NB4 (cell line): ENCODE results near the gene ATG4B.
A peak's percentile ranks its signal among the peaks of the same experiment; 100 is the strongest.

Source experiments
- DNase-seq: peaks from one replicate; pipeline ENCODE4 v3.0.0; 2010; ENCODE audit warnings: low read depth
- H3K4me3 ChIP-seq: one replicate; pipeline ENCODE4 v1.5.1; 2011; ENCODE audit warnings: mild to moderate bottlenecking, low read depth, low read length, moderate library complexity
- CTCF ChIP-seq: IDR thresholded peaks from one replicate; pipeline ENCODE4 v1.5.1; 2012; ENCODE audit warnings: low read depth, low read length
- MAX ChIP-seq: IDR thresholded peaks from 2 replicates; pipeline ENCODE4 v1.6.1; 2011; ENCODE audit warnings: low read depth, low read length
- MYC ChIP-seq: IDR thresholded peaks from 2 replicates; pipeline ENCODE4 v1.6.1; 2011; ENCODE audit warnings: low read depth, low read length
- POLR2A ChIP-seq: IDR thresholded peaks from 2 replicates; pipeline ENCODE4 v1.6.1; 2011; ENCODE audit warnings: mild to moderate bottlenecking; ENCODE audit not compliant: insufficient read length; ENCODE audit errors: extremely low read depth

The ATG4B gene

GRCh38 chr2:241686324-241686649 lies 48.8 kb downstream of the ATG4B start:
- no peak for DNase-seq
- H3K4me3 ChIP-seq = peak overlapping the region; percentile 99
- TF ChIP-seq CTCF (no peak), MAX (no peak), MYC (no peak), POLR2A (no peak)

GRCh38 chr2:241686650-241687425 lies 49.3 kb downstream of the ATG4B start, which contains the start of gene DTYMK:
Gene DTYMK (minus strand): TSS chr2:241686815. CDS start chr2:241686783, 32 bp downstream.
- peak within 1 kb of the TSS; percentile 99 for H3K4me3 ChIP-seq
- TF ChIP-seq MAX (peak; percentile 89), POLR2A (peak; percentile 85), CTCF (no peak), MYC (peak; percentile 33; the same call in 1 of the 2 replicates)
- peak; percentile 98 for DNase-seq

- no peak for TF ChIP-seq MAX
- TF ChIP-seq MYC = no peak
- TF ChIP-seq POLR2A = no peak
- no peak for TF ChIP-seq CTCF
- peak; percentile 39 for DNase-seq
Observed at GRCh38 chr2:241689306-241689705, 51.8 kb downstream of the ATG4B start.

GRCh38 chr2:241690202-241690717 lies 52.8 kb downstream of the ATG4B start:
- no peak for DNase-seq
- no peak overlapping the region for H3K4me3 ChIP-seq
- TF ChIP-seq MYC (no peak), CTCF (no peak), MAX (no peak), POLR2A (no peak)

More at GRCh38 chr2:241689306-241689705, 51.8 kb downstream of the ATG4B start:
- H3K4me3 ChIP-seq = no peak overlapping the region

- H3K4me3 ChIP-seq = no peak overlapping the region
- TF ChIP-seq POLR2A = no peak
- TF ChIP-seq CTCF = no peak
- TF ChIP-seq MYC = no peak
- no peak for TF ChIP-seq MAX
- no peak for DNase-seq
Observed at GRCh38 chr2:241692448-241692847, 55.0 kb downstream of the ATG4B start.
